Stimulated activated naive CD8-positive, alpha-beta T cell treated with anti-CD3 and anti-CD28 coated beads, Interleukin-15, amount 100 ng/mL, for 72 hours (primary cell): ENCODE results near the gene ALKBH3.

ENCODE experiments used
- ATAC-seq: fragments of 150-1000 bp; cut with Tn5 transposase; 2 replicates; pipeline ENCODE4 v1.10.0; 2021; ENCODE audit warnings: mild to moderate bottlenecking, moderate library complexity
- DNase-seq, 2 donors: peaks; one replicate each; pipeline ENCODE4 v3.0.0; 2021 to 2022
- H3K27ac Mint-ChIP-seq, 2 donors: one replicate each; pipeline ENCODE4 v1.8.0; 2022; ENCODE audit warnings: mild to moderate bottlenecking in 2 of 2, mixed read lengths in 2 of 2, moderate library complexity in 2 of 2
- H3K27me3 Mint-ChIP-seq: one replicate; pipeline ENCODE4 v1.8.0; 2022; ENCODE audit warnings: mixed read lengths
- H3K4me1 Mint-ChIP-seq: one replicate; pipeline ENCODE4 v1.8.0; 2022; ENCODE audit warnings: mild to moderate bottlenecking, mixed read lengths
- H3K4me3 Mint-ChIP-seq, 2 donors: one replicate each; pipeline ENCODE4 v1.8.0; 2022; ENCODE audit warnings: mild to moderate bottlenecking in 2 of 2, mixed read lengths in 2 of 2, moderate library complexity in 1 of 2
- H3K9me3 Mint-ChIP-seq, 2 donors: one replicate each; pipeline ENCODE4 v1.8.0; 2022; ENCODE audit warnings: mixed read lengths in 2 of 2

Gene ALKBH3

GRCh38 chr11:43952401-43953342, 72.0 kb downstream of the ALKBH3 start:
- Mint-ChIP-seq H3K4me3 (no peak overlapping the region), H3K27me3 (peaks cover 77% of the 10 kb centered on the region), H3K9me3 (no peaks in the 10 kb centered on the region), H3K27ac (no peak overlapping the region), H3K4me1 (no peaks in the 10 kb centered on the region)
- no peak for DNase-seq
- no peak for ATAC-seq

GRCh38 chr11:43953521-43953920, 72.9 kb downstream of the ALKBH3 start:
- Mint-ChIP-seq H3K27me3 (peaks cover 78% of the 10 kb centered on the region), H3K4me3 (no peak overlapping the region), H3K4me1 (no peaks in the 10 kb centered on the region), H3K9me3 (peaks cover 4% of the 10 kb centered on the region in 2 donors), H3K27ac (no peak overlapping the region)
- DNase-seq (no peak), ATAC-seq (no peak)

- Mint-ChIP-seq H3K4me3 (no peak overlapping the region), H3K27ac (no peak overlapping the region), H3K27me3 (peaks cover 74% of the 10 kb centered on the region), H3K9me3 (peaks cover 6 to 9% of the 10 kb centered on the region in 2 donors), H3K4me1 (no peaks in the 10 kb centered on the region)
- no peak for DNase-seq
- ATAC-seq: no peak
These were observed 73.6 kb downstream of the ALKBH3 start for GRCh38 chr11:43954241-43954640.

- Mint-ChIP-seq H3K4me3 (no peak overlapping the region), H3K4me1 (no peaks in the 10 kb centered on the region), H3K9me3 (peaks cover 6 to 9% of the 10 kb centered on the region in 2 donors), H3K27me3 (peaks cover 66% of the 10 kb centered on the region), H3K27ac (peak overlapping the region in 1 of 2 donors; percentile 50)
- DNase-seq (no peak), ATAC-seq (no peak)
These were observed 74.9 kb downstream of the ALKBH3 start for GRCh38 chr11:43955381-43956118.

GRCh38 chr11:43957571-43957970, 76.9 kb downstream of the ALKBH3 start:
- Mint-ChIP-seq H3K4me3 (no peak overlapping the region), H3K9me3 (peaks cover 6 to 9% of the 10 kb centered on the region in 2 donors), H3K4me1 (no peaks in the 10 kb centered on the region), H3K27me3 (peaks cover 74% of the 10 kb centered on the region), H3K27ac (no peak overlapping the region)
- ATAC-seq (no peak), DNase-seq (no peak)

DNA sequence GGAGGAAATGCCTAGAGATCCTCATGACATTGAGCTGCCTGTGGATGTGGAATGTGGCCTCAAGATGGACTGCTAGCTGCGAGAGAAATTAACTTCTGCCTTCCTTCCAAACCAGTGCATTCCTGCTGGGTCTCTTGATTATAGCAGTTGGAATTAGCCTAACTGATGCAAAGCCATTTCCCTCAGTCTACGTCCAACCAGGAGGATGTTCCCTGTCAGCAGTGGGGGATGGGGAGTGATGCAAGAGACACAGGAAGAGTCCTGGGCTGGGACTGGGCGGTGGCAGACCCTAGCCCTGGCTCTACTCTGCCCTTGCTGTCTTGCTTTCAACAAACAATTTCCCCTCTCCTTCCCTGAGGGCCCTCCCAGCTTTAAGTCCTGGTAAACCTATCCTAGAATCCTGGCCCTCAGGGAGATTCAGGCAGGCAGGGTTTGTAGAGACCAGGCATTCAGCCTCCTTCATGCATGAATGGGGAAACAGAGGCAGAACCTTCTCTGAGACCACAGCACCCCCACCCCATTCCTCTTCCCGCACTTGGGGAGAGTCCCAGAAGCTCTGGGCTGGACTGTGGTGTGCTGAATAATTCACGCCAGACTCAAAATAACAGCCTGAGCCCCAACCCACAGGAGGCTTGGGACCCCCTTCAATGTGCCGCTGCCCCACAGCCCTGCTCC, 78.8 kb downstream of the ALKBH3 start:
- H3K9me3 Mint-ChIP-seq: peaks cover 7 to 9% of the 10 kb centered on the region in 2 donors

GRCh38 chr11:43962383-43963278, 82.0 kb downstream of the ALKBH3 start:
- Mint-ChIP-seq H3K9me3 (peaks cover 9 to 12% of the 10 kb centered on the region in 2 donors), H3K27me3 (peaks cover 55% of the 10 kb centered on the region), H3K4me3 (no peak overlapping the region), H3K4me1 (no peaks in the 10 kb centered on the region), H3K27ac (no peak overlapping the region)
- DNase-seq (no peak), ATAC-seq (no peak)

More for the DNA sequence above, 78.8 kb downstream of the ALKBH3 start:
- DNase-seq: no peak
- Mint-ChIP-seq H3K27me3 (peaks cover 78% of the 10 kb centered on the region), H3K4me1 (no peaks in the 10 kb centered on the region), H3K4me3 (no peak overlapping the region), H3K27ac (peak overlapping the region in 1 of 2 donors; percentile 48)
- no peak for ATAC-seq

DNA sequence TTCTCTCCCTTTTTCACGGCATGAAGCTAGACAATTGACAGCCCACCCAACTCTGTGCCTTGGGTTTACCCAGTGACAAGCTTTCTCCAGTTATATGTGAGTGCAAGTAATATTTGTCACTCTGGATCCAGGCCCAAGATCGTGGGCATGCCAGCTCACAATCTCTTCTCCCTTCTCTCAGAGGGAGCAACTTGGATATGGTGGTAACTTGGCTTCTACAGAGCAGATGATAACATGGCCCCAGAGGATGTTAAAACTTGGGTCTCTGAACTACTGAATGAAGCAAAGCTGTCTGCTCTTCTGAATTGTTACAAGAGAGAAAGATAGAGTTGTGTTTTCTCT, 82.6 kb downstream of the ALKBH3 start:
- Mint-ChIP-seq H3K4me1 (no peaks in the 10 kb centered on the region), H3K27me3 (peaks cover 55% of the 10 kb centered on the region), H3K27ac (no peak overlapping the region), H3K9me3 (peaks cover 8 to 11% of the 10 kb centered on the region in 2 donors), H3K4me3 (no peak overlapping the region)
- ATAC-seq (no peak), DNase-seq (no peak)

DNA sequence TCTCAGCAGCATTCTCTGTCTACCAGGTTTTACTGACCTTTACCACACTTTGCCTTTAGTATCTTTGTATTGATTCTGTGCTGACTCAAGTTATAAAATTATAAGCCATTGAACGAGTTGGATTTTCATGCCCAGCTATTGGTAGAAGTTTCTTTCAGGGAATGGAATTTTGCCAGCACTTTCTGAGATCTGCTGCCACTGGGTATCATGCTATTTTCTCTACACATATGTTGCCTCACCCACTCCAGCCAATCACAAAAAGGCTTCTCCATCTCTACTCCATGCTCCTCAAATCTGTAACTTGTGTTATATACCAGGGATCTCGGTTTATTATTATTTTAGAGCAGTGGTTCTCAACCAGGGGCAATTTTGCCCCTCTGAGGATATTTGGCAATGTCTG, 87.0 kb downstream of the ALKBH3 start:
- H3K4me1 Mint-ChIP-seq: no peaks in the 10 kb centered on the region
- H3K27ac Mint-ChIP-seq: no peak overlapping the region
- DNase-seq (no peak), ATAC-seq (no peak)
- H3K27me3 Mint-ChIP-seq: peaks cover 60% of the 10 kb centered on the region
- H3K9me3 Mint-ChIP-seq: peaks cover 0 to 7% of the 10 kb centered on the region in 2 donors
- no peak overlapping the region for H3K4me3 Mint-ChIP-seq

GRCh38 chr11:43968719-43969118, 88.1 kb downstream of the ALKBH3 start:
- Mint-ChIP-seq H3K4me3 (no peak overlapping the region), H3K9me3 (peaks cover 6 to 7% of the 10 kb centered on the region in 2 donors), H3K4me1 (no peaks in the 10 kb centered on the region), H3K27me3 (peaks cover 50% of the 10 kb centered on the region), H3K27ac (no peak overlapping the region)
- no peak for DNase-seq
- no peak for ATAC-seq

DNA sequence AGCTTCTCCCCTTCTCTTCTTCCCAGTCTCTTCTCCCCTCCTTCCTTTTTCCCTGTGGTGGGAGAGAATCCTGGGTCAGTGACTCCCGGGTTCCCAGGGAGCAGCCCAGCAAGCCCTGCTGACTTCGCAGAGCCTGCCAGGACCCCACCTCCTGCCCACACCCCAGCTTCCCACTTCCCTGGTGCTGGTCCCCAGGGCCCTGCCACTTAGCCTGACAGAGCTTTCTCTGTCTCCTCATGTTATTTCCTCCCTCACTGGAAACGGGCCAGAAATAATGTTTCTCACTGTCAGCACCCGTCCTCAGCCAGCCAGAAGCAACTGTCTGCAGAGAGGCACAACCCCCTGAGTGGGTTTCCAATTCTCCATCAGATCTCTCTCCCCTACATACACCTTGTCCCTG, 88.9 kb downstream of the ALKBH3 start:
- no peaks in the 10 kb centered on the region for H3K4me1 Mint-ChIP-seq
- DNase-seq (no peak), ATAC-seq (no peak)
- H3K27ac Mint-ChIP-seq: no peak overlapping the region
- no peak overlapping the region for H3K4me3 Mint-ChIP-seq
- H3K27me3 Mint-ChIP-seq: peaks cover 43% of the 10 kb centered on the region
- peaks cover 9 to 14% of the 10 kb centered on the region in 2 donors for H3K9me3 Mint-ChIP-seq
